ENCODE data around the gene MCTP1.
"Not testable (repeated sequence)": the region's sequence is repeated elsewhere in the genome, so short reads cannot be mapped to it uniquely, and the experiment has no call there.

Gene MCTP1

DNA sequence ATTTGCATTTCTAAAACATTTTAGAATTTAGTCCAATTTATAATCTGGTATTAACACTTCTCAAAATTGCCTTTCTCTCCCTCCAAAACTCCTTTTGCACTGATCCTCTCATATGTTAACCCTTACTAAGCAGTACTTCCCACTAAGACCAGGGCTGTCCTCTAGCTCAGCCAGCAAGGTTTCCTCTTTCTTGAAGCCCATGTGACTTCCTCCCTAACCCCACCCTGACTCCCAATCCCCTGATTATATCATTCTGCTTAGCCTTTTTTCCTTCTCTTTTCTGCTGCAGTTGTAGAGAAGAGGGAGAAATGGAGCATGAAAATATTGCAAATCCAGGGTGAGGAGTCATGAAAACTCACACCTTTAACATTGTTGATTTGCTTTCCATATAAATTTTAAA lies 241.7 kb downstream of the MCTP1 start:
- in situ Hi-C loops (cut with MboI; ENCODE audit: low sequenced_read_pairs) = no loop called here

DNA sequence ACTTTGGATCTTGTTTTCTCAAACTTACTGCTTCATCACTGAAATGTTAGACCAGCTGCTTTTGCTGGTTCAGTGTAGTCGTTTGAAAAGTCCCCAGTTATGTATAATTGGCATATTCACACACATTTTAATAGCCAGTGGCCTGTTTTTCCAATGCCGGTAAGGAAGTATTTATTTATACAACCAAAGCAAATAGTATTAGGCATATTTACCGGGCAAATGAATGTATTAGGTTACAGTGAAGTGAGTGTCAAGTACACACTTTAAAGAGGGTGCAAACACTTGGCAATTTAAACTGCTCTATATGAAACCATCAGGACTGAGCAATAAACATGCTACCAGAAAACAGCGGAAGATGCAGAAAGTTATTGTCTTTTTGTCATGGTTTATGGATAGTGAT lies 242.9 kb downstream of the MCTP1 start:
- in situ Hi-C loops (cut with MboI; ENCODE audit: low sequenced_read_pairs) = no loop called here

GRCh38 chr5:95035891-95036685 lies 248.8 kb downstream of the MCTP1 start:
- in situ Hi-C loops (cut with MboI; ENCODE audit: low sequenced_read_pairs) = no loop called here

DNA sequence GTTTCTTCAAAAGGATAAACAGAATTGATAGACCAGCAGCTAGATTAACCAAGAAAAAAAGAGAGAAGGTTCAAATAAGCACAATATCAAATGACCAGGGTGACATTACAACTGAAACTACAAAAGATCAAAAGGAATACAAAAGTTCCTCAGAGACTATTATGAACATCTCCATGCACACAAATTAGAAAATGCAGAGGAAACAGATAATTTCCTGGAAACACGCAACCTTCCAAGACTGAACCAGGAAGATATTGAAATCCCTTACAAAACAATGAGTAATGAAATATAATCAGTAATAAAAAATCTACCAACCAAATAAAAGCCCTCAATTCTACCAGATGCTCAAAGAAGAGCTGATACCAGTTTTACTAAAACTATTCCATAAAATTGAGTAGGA lies 252.1 kb downstream of the MCTP1 start:
- in situ Hi-C loops (cut with MboI; ENCODE audit: low sequenced_read_pairs) = no loop called here

- in situ Hi-C loops (cut with MboI; ENCODE audit: low sequenced_read_pairs) = no loop called here
These were observed 255.1 kb downstream of the MCTP1 start for GRCh38 chr5:95029569-95030366.

- in situ Hi-C loops (cut with MboI; ENCODE audit: low sequenced_read_pairs) = no loop called here
These were observed 257.1 kb downstream of the MCTP1 start for GRCh38 chr5:95027775-95028174.

DNA sequence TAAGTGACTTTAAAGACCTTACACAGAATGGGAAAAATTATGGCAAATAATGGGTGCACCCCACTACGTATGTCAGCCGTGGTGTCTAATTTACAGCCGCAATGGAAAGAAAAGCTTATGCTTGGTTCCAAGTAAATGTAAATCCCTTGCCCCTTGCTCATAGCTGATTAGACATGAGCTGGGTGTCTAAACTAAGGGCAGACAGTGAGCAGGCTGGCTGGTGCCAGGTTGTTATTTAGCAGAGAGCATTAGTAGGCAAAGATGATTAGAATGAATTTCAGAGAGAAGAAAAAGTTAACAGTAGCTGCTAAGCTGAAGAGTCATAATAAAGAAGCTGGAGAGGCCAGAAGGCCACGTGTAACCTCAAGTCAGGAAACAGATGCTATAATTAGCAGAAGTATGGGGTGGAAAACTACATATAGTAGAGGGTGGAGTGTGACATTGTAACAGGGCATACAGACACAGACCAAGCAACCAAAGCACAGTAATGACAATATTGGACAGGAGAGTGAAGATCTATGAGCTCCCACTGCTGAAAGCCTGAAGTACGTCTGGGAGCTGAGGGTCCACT lies 257.7 kb downstream of the MCTP1 start:
- in situ Hi-C loops (cut with MboI; ENCODE audit: low sequenced_read_pairs) = no loop called here

- in situ Hi-C loops (cut with MboI; ENCODE audit: low sequenced_read_pairs) = no loop called here
These were observed 258.2 kb downstream of the MCTP1 start for GRCh38 chr5:95026718-95027117.

GRCh38 chr5:95022967-95023695 lies 261.8 kb downstream of the MCTP1 start:
- in situ Hi-C loops (cut with MboI; ENCODE audit: low sequenced_read_pairs) = no loop called here

DNA sequence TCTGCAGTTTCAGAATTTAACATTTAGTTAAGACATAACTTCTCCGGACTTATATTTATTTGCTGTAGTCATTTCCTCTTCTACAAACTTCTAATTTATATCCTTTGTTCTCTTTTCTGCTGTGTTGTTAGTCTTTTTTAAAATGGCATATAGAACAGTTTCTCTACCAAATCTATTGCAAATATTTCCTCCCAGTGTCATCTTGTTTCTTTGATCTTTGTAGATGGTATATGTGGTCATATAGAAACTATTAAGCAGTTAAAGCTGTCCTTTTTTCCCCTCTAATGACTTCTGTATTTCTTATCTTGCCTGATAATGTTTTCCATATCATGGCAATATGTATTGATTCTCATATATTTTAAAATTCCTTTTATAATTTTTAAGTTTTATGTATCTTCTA lies 264.5 kb downstream of the MCTP1 start:
- in situ Hi-C loops (cut with MboI; ENCODE audit: low sequenced_read_pairs) = no loop called here

- in situ Hi-C loops (cut with MboI; ENCODE audit: low sequenced_read_pairs) = no loop called here
These were observed 265.9 kb downstream of the MCTP1 start for GRCh38 chr5:95018946-95019345.

DNA sequence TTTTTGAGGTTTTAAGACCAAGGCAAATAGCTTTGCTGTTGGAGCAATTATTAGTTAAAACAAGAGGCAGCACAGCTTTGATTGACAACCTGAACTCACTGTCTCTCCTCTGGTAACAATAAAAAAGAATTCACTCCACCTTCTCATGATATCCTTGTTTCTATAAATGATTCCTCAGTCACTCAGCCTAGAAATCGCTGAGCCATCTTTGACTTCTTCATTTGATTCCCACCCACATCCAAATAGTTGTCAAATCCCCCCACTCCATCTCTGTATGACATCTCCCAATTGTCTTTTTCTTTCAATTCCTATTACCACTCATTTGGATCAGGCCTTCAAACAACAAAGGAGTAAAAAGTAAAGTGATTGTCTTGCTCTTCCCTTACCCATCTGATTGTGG lies 266.4 kb downstream of the MCTP1 start:
- in situ Hi-C loops (cut with MboI; ENCODE audit: low sequenced_read_pairs) = no loop called here

DNA sequence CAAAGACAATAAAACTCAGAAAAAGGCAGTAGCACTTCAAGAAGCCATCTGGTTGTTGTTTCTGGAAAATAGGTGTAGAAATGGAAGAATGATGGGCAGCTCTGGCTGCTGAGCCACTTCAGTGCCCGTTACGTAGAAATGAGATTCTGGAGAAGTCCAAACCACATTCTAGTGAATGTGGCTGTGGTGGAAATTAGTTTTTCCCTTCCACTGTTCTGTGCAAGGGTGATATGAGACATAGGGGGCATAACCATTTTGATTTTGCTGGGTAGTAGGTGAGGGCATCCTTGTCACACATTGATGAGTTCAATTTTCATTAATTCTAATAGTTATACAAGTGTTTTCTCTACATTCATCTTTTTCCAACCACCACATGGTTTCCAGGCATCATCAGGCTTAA lies 275.1 kb downstream of the MCTP1 start:
- in situ Hi-C loops (cut with MboI; ENCODE audit: low sequenced_read_pairs) = no loop called here

- in situ Hi-C loops (cut with MboI; ENCODE audit: low sequenced_read_pairs) = no loop called here
These were observed 276.8 kb downstream of the MCTP1 start for GRCh38 chr5:95007921-95008597.

DNA sequence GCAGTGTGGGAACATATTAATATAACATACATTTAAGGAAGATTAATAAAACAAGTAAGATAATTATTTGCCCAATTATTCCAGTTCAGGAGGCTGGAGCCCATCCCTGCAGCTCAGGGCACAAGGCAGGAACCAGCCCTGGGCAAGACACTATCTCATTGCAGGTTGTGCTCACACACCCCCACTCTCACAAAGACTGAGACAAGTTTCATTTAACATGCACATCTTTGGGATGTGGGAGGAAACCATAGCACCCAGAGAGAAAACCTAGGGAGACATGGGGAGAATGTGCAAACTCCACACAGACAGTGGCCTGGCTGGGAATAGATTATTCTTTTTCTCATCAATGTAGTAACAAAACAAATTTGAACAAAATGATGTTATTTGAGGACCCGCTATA lies 279.1 kb downstream of the MCTP1 start:
- in situ Hi-C loops (cut with MboI; ENCODE audit: low sequenced_read_pairs) = no loop called here

DNA sequence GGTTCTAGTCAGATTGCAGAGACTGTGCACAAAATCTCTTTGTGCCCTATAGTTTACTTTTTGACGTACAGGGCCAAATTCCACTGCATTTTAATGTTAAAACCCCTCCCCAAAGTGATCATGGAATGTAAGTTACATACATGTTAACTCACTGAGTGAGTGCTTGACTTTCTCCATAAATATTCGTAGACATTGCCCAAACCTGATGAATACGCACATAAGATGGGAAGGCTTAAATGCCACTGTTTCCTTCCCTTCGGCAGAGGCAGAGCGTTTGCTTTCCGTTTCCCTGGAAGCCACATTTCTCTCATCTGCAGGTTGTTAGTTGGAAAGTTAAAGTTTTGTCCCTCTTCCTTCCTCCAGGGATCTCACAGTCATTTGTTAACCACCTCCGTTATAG lies 286.2 kb downstream of the MCTP1 start:
- in situ Hi-C loops (cut with MboI; ENCODE audit: low sequenced_read_pairs) = no loop called here

DNA sequence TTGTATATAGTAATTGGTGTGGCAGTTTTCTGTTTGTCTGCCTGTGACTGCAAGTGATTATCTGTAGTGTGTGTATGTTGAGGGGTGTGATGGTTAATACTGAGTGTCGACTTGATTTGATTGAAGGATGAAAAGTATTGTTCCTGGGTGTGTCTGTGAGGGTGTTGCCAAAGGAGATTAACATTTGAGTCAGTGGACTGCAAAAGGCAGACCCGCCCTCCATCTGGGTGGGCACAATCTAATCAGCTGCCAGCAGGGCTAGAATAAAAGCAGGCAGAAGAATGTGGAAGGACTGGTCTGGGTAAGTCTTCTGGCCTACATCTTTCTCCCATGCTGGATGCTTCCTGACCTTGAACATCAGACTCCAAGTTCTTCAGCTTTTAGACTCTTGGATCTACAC lies 290.4 kb downstream of the MCTP1 start:
- in situ Hi-C loops (cut with MboI; ENCODE audit: low sequenced_read_pairs) = not testable (repeated sequence)

DNA sequence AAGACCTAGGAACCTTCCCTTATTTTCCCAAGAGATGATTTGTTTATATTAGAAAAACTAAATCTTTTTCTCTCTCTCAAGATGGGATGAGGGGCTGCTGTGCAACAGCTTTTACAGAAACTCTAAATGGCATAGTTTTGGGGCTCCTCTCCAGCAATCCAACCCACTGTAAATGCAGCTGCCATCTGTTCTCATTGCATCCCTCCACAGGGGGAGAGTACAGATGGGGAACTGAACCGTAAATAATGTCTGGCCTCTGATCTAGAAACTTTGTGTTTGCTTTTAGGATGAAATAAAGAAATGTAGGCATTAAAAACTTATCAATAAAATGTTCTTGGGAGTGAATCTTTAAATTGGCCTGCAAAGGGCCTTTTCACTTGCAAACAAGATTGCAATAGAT lies 291.4 kb downstream of the MCTP1 start:
- in situ Hi-C loops (cut with MboI; ENCODE audit: low sequenced_read_pairs) = no loop called here

GRCh38 chr5:94992325-94992724 lies 292.6 kb downstream of the MCTP1 start:
- in situ Hi-C loops (cut with MboI; ENCODE audit: low sequenced_read_pairs) = no loop called here

DNA sequence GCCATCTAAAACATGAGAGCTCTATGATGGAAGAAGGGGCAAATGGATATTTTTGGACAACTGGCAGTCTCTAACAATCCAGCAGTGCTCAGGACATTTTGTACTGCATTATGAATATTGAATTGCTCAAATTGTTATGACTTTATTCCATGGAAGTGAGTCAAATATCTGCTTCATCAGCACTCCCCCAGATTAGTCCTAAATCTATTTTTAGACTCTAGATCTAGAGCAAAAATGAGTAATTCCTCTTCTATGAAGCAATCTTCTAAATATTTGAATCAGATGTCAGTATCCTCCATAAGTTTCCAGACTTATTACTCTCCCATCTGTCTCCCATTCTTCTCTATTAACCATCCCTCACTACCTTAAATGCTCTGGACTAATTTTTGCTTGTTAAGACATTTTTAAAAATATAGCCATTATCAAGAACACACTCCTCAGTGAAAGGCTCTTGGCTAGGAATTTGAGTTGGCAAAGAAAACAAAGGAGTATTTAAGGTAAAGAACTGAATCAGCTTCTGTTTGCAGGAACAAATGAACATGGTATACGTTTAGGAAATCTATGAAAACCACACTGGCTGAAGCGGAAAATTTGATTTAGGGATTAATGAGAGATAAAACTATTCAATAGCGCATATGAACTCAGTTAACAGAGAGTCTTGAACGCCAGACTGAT lies 300.9 kb downstream of the MCTP1 start:
- in situ Hi-C loops (cut with MboI; ENCODE audit: low sequenced_read_pairs) = no loop called here

All from HL-60/S4 treated with phorbol 12-myristate 13-acetate at 8.2 ng/mL for 4 days and 3 days (cell line).